Esophagus squamous epithelium (tissue), 5 donors: Measurements from ENCODE around the gene KLK6. TPM values are rescaled to one million over a fixed set of nuclear protein-coding genes. Genes with fewer than 3 reads are reported as not detected.

Experiments
- DNase-seq: peaks from one replicate; lab custom pipeline; 2025; lab: John Stamatoyannopoulos, UW
- H3K27ac ChIP-seq, 4 donors: fragments of 200-600 bp; sonication (generic); one replicate each; pipeline ENCODE4 v1.5.1; 2016 to 2019; ENCODE audit warnings: mild to moderate bottlenecking in 1 of 4
- H3K27me3 ChIP-seq, 4 donors: fragments of 200-600 bp; sonication (generic); 1 replicate in 3 of 4; 2 replicates in 1 of 4; pipeline versions ENCODE4 v1.5.1 to v1.6.0; 2017 to 2021; ENCODE audit warnings: antibody characterized with exemption in 1 of 4
- H3K36me3 ChIP-seq, 3 donors: fragments of 200-600 bp; sonication (generic); one replicate each; pipeline ENCODE4 v1.5.1; 2016 to 2019
- H3K4me1 ChIP-seq, 3 donors: fragments of 200-600 bp; sonication (generic); one replicate each; pipeline ENCODE4 v1.5.1; 2017 to 2019
- H3K4me3 ChIP-seq, 4 donors: fragments of 200-600 bp; sonication (generic); 1 replicate in 3 of 4; 2 replicates in 1 of 4; pipeline ENCODE4 v1.5.1; 2016 to 2019; ENCODE audit warnings: mild to moderate bottlenecking in 2 of 4, moderate library complexity in 1 of 4
- H3K9me3 ChIP-seq, 3 donors: fragments of 200-600 bp; sonication (generic); one replicate each; pipeline ENCODE4 v1.5.1; 2016 to 2019
- CTCF ChIP-seq, 6 experiments: fragments of 450-650 bp in 4 of 6; fragments of 200-600 bp in 2 of 6; sonication (generic) in 2 of 6; IDR thresholded peaks; one replicate each; pipeline ENCODE4 v1.5.1; 2016 to 2019; ENCODE audit warnings: antibody characterized with exemption in 6 of 6, mild to moderate bottlenecking in 4 of 6, moderate library complexity in 4 of 6
- POLR2A ChIP-seq, 4 donors: fragments of 450-650 bp; IDR thresholded peaks; one replicate each; pipeline ENCODE4 v1.6.1; 2017; ENCODE audit warnings: antibody characterized with exemption in 4 of 4, mild to moderate bottlenecking in 4 of 4, moderate library complexity in 3 of 4
- WGBS, 2 donors: methylation state at CpG; one replicate each; pipeline ENCODE4 v1.1.5; 2018; 5-methylcytosine and 5-hydroxymethylcytosine counted together
- intact Hi-C: fragments of 100-400 bp; cut with DNase I; formaldehyde crosslinking; loops from one replicate; pipeline ENCODE4 v1.15.0; 2022
- total RNA-seq, 4 donors: library from RNA; depleted of rRNA; stranded (reverse); fragments of >200 nt; gene quantifications; one replicate each; pipeline ENCODE4 v1.1.0, GENCODE V29; 2016
- donor health status: DM: yes; HTN: yes; CAD: no.

KLK6 gene
- total RNA-seq, 4 donors from 2014 or later = 6.1 to 160 (median 102) TPM

GRCh38 chr19:50982186-50982585 is 12.8 kb upstream of the KLK6 start:
- H3K27me3 ChIP-seq = peaks cover 0 to 72% (median 0%) of the 10 kb centered on the region in 4 donors
- no peak for DNase-seq
- intact Hi-C loops = no loop called here
- H3K36me3 ChIP-seq = no peaks in the 10 kb centered on the region
- H3K9me3 ChIP-seq = no peaks in the 10 kb centered on the region
- peaks cover 5 to 20% (median 7%) of the 10 kb centered on the region in 3 donors for H3K4me1 ChIP-seq
- H3K4me3 ChIP-seq = peak overlapping the region in 1 of 4 donors; percentile 18
- H3K27ac ChIP-seq = no peak overlapping the region
- TF ChIP-seq POLR2A (IDR thresholded peaks at IDR 0.05) = no peak
- WGBS, 2 donors = 77 to 80% methylated on average over 1 to 2 of the region's 4 CpGs

GRCh38 chr19:50981587-50982146 is 12.3 kb upstream of the KLK6 start:
- Histone ChIP-seq H3K27me3 (peaks cover 0 to 69% (median 0%) of the 10 kb centered on the region in 4 donors), H3K4me1 (peaks cover 5 to 20% (median 7%) of the 10 kb centered on the region in 3 donors), H3K36me3 (no peaks in the 10 kb centered on the region), H3K9me3 (no peaks in the 10 kb centered on the region), H3K27ac (no peak overlapping the region), H3K4me3 (peak overlapping the region in 1 of 4 donors; percentile 18)
- DNase-seq = no peak
- TF ChIP-seq POLR2A (IDR thresholded peaks at IDR 0.05) (no peak), CTCF (IDR thresholded peaks at IDR 0.05) (no peak)
- 34 to 55% methylated on average over 5 to 8 of the region's 11 CpGs for WGBS, 2 donors
- intact Hi-C loops = no loop called here

- no peak for DNase-seq
- no peaks in the 10 kb centered on the region for H3K9me3 ChIP-seq
- H3K27ac ChIP-seq = no peak overlapping the region
- 53 to 68% methylated on average over 5 to 10 of the region's 13 CpGs for WGBS, 2 donors
- intact Hi-C loops = no loop called here
- H3K4me1 ChIP-seq = peaks cover 5 to 33% (median 7%) of the 10 kb centered on the region in 3 donors
- H3K36me3 ChIP-seq = no peaks in the 10 kb centered on the region
- H3K27me3 ChIP-seq = peaks cover 0 to 77% (median 0%) of the 10 kb centered on the region in 4 donors
- no peak overlapping the region for H3K4me3 ChIP-seq
- TF ChIP-seq POLR2A (IDR thresholded peaks at IDR 0.05) (no peak), CTCF (IDR thresholded peaks at IDR 0.05) (no peak)
Measured at GRCh38 chr19:50980208-50980607, 10.8 kb upstream of the KLK6 start.

- peaks cover 0 to 77% (median 0%) of the 10 kb centered on the region in 4 donors for H3K27me3 ChIP-seq
- H3K4me3 ChIP-seq = no peak overlapping the region
- H3K9me3 ChIP-seq = no peaks in the 10 kb centered on the region
- intact Hi-C loops = no loop called here
- no peak for TF ChIP-seq POLR2A (IDR thresholded peaks at IDR 0.05)
- TF ChIP-seq CTCF (IDR thresholded peaks at IDR 0.05) = no peak
- H3K4me1 ChIP-seq = peaks cover 5 to 34% (median 7%) of the 10 kb centered on the region in 3 donors
- DNase-seq = no peak
- no peaks in the 10 kb centered on the region for H3K36me3 ChIP-seq
- no peak overlapping the region for H3K27ac ChIP-seq
- 43 to 62% methylated on average over 5 to 6 of the region's 8 CpGs for WGBS, 2 donors
Measured at GRCh38 chr19:50979758-50980157, 10.4 kb upstream of the KLK6 start.

- intact Hi-C loops = no loop called here
- no peak overlapping the region for H3K4me3 ChIP-seq
- 23 to 32% methylated on average over 5 of the region's 5 CpGs for WGBS, 2 donors
- no peaks in the 10 kb centered on the region for H3K9me3 ChIP-seq
- no peak for TF ChIP-seq POLR2A (IDR thresholded peaks at IDR 0.05)
- no peak for TF ChIP-seq CTCF (IDR thresholded peaks at IDR 0.05)
- no peaks in the 10 kb centered on the region for H3K36me3 ChIP-seq
- H3K4me1 ChIP-seq = peaks cover 5 to 30% (median 7%) of the 10 kb centered on the region in 3 donors
- peaks cover 0 to 70% (median 0%) of the 10 kb centered on the region in 4 donors for H3K27me3 ChIP-seq
- no peak for DNase-seq
- H3K27ac ChIP-seq = no peak overlapping the region
Measured at GRCh38 chr19:50978772-50979390, 9.5 kb upstream of the KLK6 start.
